Measurements from ENCODE around the gene TMEM209.
"Not testable (repeated sequence)": the region's sequence is repeated elsewhere in the genome, so short reads cannot be mapped to it uniquely, and the experiment has no call there.

TMEM209 gene

GRCh38 chr7:130131964-130132875 lies 73.0 kb downstream of the TMEM209 start:
- H3K4me3 ChIP-seq (ENCODE audit: low read depth, low read length), result no peak overlapping the region
- no peak for TF ChIP-seq MAX (IDR thresholded peaks at IDR 0.05; ENCODE audit: low read depth, low read length)
- TF ChIP-seq POLR2A (IDR thresholded peaks at IDR 0.05; ENCODE audit: extremely low read depth, insufficient read length), result no peak
- no peak for TF ChIP-seq MYC (IDR thresholded peaks at IDR 0.05; ENCODE audit: low read depth, low read length)
- no peak for TF ChIP-seq CTCF (IDR thresholded peaks at IDR 0.05; ENCODE audit: low read depth, low read length)
- DNase-seq (ENCODE audit: low read depth), result no peak

GRCh38 chr7:130131191-130131834 lies 73.9 kb downstream of the TMEM209 start:
- H3K4me3 ChIP-seq (ENCODE audit: low read depth, low read length), result no peak overlapping the region
- DNase-seq (ENCODE audit: low read depth), result no peak
- TF ChIP-seq MAX (IDR thresholded peaks at IDR 0.05; ENCODE audit: low read depth, low read length) (no peak), POLR2A (IDR thresholded peaks at IDR 0.05; ENCODE audit: extremely low read depth, insufficient read length) (no peak), MYC (IDR thresholded peaks at IDR 0.05; ENCODE audit: low read depth, low read length) (no peak), CTCF (IDR thresholded peaks at IDR 0.05; ENCODE audit: low read depth, low read length) (no peak)

- no peak for TF ChIP-seq POLR2A (IDR thresholded peaks at IDR 0.05; ENCODE audit: extremely low read depth, insufficient read length)
- no peak overlapping the region for H3K4me3 ChIP-seq (ENCODE audit: low read depth, low read length)
- no peak for DNase-seq (ENCODE audit: low read depth)
Observed at GRCh38 chr7:130129011-130129411, 76.2 kb downstream of the TMEM209 start.

- TF ChIP-seq MAX (IDR thresholded peaks at IDR 0.05; ENCODE audit: low read depth, low read length) (no peak), POLR2A (IDR thresholded peaks at IDR 0.05; ENCODE audit: extremely low read depth, insufficient read length) (no peak), MYC (IDR thresholded peaks at IDR 0.05; ENCODE audit: low read depth, low read length) (no peak), CTCF (IDR thresholded peaks at IDR 0.05; ENCODE audit: low read depth, low read length) (no peak)
- H3K4me3 ChIP-seq (ENCODE audit: low read depth, low read length), result no peak overlapping the region
- DNase-seq (ENCODE audit: low read depth), result no peak
Observed at GRCh38 chr7:130127821-130128317, 77.3 kb downstream of the TMEM209 start.

- DNase-seq (ENCODE audit: low read depth), result no peak
- no peak for TF ChIP-seq CTCF (IDR thresholded peaks at IDR 0.05; ENCODE audit: low read depth, low read length)
- no peak for TF ChIP-seq MAX (IDR thresholded peaks at IDR 0.05; ENCODE audit: low read depth, low read length)
- no peak for TF ChIP-seq MYC (IDR thresholded peaks at IDR 0.05; ENCODE audit: low read depth, low read length)
- TF ChIP-seq POLR2A (IDR thresholded peaks at IDR 0.05; ENCODE audit: extremely low read depth, insufficient read length), result no peak
- no peak overlapping the region for H3K4me3 ChIP-seq (ENCODE audit: low read depth, low read length)
Observed at GRCh38 chr7:130127404-130127803, 77.8 kb downstream of the TMEM209 start.

GRCh38 chr7:130126840-130127239 lies 78.4 kb downstream of the TMEM209 start:
- DNase-seq (ENCODE audit: low read depth); H3K4me3 ChIP-seq (ENCODE audit: low read depth, low read length): not testable (repeated sequence)
